HG02840 (cell line): Measurements from ENCODE around the gene ZFR.

Experiments used
- ATAC-seq: cut with Tn5 transposase; IDR thresholded peaks from one replicate; pipeline ENCODE4 v1.9.1; 2021; ENCODE audit warnings: mild to moderate bottlenecking, moderate library complexity, moderate number of reproducible peaks; ENCODE audit not compliant: unreplicated experiment, low FRiP score

The ZFR gene

DNA sequence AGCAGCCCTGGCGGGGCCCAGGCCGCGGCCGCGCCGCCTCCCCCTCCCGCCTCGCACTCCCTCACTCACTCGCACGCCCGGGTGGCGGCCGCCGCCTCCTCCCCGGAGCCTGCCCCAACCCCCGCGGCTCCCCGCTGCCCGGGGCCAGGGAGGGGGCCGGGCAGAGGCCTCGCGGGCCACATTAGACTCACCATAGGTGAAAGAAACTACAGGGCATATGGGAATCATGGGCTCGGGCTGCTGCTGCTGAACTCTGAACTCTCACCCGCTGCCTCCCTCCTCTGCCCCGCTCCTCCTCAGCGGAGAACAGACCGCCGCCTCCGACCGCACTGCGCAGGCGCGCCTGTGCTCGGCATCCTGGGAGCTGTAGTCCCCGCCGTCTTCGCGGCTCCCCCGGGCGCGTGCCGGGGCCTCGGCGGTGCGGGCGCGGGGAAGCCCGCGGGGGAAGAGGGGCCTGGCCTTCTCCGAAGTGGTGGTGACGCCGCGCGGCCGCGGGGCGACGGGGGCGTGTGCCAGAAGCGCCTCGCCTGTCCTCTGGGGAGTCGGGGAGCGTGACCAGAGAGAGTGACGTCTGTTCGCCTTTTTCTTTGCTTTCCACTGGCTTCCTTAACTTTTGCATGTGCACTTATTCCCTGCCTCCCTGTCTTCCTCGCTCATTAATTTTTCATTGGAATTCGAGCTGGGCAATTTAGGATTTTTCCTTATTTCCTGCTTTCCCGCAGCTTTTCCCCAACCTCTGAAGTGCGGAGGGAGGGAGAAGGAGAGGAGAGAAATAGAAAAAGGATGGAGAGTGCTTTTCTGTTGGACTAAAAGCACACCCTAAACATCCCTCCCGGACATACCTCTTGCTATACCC, at the start of gene ZFR:
TSS of gene ZFR (minus strand) at position 310 of the 856 bp plus-strand sequence. CDS start at position 228, 82 bp downstream.
- peak; percentile 80 for ATAC-seq

- ATAC-seq = no peak
Measured at GRCh38 chr5:32490972-32491557, 46.5 kb upstream of the ZFR start.

DNA sequence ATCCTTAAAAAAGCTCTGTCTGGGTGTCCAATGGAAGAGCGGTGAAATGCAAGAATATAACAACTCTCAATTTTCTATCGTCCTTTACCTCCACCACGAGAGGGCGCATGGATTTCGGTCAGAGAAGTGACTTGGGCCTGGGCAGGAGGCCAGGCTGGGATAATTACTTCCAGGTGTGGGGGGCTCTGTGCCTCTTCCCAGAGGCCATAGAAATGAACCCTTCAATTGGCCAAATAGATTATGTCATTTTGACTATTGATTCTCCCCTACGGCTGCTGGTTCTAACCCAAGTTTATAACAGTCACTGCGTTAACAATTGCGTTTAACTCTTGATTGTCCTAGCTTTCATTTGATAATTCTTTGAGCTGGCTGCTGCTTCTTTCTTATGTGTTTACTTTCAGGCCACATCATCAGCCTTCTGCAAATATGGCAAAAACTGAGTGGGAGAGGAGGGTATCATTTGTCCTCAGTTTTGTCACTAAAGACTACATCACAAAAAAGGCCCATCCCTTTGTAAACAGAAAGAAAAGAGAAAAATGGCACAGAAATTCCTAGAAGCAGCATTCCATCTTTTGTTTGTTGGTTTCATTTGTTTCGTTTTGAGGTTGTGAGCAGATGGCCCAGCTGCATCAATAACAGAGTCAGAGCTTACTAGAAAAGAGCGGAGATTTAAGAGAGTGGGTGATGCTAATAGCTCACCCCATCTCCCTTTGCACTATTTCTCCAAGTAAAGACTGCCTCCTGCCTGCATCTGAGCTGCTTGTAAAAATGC, 45.4 kb upstream of the ZFR start:
- ATAC-seq = no peak

- no peak for ATAC-seq
Measured at GRCh38 chr5:32487424-32487823, 42.9 kb upstream of the ZFR start.

DNA sequence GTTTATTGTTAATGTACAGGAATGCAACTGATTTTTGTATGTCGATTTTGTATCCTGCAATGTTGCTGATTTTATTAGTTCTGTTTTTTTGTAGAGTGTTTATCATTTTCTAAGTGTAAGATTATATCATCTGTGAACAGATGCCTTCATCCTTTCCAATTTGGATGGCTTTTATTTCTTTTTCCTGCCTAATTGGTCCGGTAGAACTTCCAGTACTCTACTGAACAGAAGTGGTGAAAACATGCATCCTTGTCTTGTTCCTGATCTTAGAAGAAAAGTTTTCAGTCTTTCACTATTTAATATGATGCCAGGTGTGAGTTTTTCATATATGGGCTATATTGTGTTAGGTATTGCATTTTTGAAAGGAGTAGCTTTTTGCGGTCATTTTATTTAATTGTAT, 42.5 kb upstream of the ZFR start:
- ATAC-seq = no peak

DNA sequence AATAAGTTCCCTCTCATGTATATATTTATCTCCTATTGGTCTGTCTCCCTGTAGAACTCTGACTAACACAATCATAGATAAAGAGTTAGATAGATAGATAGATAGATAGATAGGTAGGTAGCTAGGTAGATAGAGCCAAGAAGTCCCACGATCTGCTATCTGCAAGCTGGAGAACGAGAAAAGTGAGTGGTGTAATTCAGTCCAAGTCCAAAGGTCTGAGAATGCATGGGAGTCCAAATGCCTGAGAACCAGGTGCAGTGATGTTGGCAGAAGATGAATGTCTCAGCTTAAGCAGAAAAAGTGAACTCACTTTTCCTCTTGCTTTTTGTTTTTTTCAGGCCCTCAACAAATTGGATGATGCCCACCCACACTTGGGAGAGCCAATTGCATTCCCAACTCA, 37.7 kb upstream of the ZFR start:
- no peak for ATAC-seq

DNA sequence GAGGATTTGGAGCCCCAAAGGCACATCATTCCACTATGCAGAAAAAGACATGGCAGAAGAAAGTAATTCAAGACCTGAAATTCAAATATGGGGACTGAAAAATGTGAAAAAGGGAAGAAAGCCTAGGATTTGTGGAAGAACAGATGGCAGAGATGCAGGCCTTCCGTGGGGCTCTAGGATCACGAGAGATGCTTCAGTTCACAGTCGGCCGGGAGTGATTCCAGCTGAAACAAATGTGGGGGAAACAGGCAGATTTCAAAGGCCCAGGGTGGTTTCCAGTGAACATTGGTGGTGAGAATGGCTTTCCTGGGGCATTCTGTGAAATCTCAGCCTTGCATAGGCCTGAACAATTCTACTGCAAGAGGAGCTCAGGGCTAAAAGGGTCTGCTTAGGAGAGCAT, 34.6 kb upstream of the ZFR start:
- ATAC-seq = no peak

DNA sequence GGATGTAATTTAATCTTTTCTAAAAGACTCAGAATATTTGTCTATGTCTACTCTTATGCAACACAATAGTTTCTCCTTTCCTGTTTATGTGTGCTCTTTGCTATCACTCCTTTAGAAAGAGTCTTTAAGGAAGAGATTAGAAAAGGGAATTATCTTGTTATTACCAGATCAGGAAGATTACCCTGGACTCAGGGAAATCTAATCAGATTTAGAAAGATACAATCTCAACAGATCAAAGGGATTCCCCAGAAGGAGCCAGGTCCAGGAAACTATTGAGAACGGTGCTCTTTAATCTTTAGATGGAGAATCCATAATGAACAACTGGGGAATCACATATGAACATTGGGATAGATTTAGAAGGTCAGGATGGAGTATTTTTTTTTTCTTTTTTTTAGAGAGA, 32.4 kb upstream of the ZFR start:
- no peak for ATAC-seq

- no peak for ATAC-seq
Measured at GRCh38 chr5:32475334-32476097, 31.0 kb upstream of the ZFR start.

DNA sequence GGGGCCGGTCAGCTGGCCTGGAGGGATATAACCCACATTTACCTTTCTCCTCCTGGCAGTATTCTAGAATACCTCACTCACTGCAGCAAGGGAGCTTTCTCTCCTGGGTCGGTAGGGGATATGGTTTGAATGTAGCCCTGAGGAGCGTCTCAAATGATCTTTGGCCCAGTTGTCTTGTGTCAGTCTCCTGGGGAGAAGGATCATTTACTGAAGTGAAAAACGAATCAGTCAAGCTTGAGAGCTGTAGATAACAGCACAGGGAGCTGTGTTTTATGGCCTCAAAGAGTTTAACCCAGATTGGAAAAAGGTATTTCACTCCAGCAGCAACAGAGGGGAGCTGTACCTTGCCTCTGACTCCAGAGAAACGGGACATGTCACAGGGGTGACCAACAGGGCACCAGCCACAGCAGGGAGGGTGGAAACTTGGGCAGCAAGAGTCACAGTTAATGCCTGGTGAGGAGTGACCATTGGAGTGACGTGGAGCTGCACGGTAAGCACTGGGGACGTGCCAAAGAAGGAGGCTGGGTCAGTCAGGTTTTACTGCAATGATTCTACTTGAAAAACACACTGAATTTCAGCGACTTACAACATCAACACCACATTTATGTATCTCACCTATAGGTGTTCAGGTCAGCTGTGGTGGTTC, 29.8 kb upstream of the ZFR start:
- no peak for ATAC-seq

DNA sequence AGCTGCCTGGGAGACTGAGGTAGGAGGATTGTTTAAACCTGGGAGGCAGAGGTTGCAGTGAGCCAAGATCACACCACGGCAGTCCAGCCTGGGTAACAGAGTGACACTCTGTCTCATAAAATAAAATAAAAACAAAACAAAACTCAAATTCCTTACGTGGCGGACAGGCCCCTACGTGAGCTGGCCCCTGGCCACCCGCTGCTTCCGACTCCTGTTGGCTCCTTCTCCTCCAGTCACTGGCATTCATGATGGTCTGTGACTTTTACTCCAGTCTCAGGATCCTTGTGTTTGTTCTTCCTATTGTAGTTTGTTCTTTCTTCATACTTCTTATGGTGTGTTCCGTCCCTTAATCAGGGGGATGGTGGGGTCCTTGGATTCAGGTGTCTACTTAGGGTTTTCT, 28.5 kb upstream of the ZFR start:
- no peak for ATAC-seq

DNA sequence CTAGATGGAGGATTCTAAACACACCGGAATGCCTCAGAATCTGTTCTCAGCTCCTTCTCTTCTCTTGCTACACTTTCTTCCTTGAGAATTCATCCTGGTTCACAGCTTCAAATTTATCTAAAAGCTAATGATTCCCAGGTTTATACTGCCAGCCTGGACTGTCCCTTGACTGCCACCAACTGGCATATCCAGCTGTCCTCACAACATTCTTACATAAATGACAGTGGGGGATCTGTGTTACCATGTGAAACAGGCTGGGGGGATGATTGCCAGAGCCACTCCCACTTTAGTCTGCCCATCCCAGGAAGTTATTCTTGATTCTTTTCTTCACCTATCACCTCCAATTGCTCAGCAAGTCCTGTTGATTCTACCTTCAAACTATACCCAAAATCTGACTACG, 27.2 kb upstream of the ZFR start:
- no peak for ATAC-seq

DNA sequence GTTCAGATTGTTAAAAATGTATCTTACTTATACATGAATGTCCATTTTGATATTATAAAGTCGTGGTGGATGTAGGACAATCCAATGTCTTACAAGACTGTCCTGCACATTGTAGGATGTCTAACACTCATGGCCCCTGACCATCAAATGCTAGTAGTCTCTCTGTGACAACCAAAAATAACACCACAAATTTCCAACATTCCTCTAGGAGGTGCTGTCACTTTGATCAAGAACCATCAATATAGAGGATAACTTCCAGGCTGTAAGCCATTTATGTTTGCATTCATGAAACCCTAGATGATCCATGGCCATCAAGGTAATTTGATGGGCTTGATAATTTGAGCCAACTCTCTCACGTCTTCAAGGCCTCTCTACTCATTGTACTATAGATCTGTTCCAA, 20.5 kb upstream of the ZFR start:
- ATAC-seq = no peak

DNA sequence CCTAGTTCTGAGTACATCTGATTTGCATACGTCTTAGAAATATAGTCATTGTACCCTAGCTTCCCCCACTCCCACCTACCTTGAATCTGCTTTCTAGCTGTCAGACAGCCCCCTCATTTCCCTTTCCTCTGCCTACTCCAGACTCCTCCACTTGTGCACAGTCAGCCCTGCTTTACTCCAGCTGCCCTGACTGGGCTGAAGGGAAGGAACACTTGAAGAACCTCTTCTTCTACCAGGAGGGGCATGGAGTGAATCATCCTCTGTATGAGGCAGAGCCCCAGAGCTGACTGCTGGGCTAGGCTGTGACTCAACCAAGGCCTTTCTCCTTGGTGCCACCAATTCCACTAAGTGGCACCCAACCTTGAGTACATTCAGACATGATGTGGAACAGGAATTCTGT, 18.1 kb upstream of the ZFR start:
- no peak for ATAC-seq

- no peak for ATAC-seq
Measured at GRCh38 chr5:32461441-32462120, 17.0 kb upstream of the ZFR start.

GRCh38 chr5:32460702-32461101, 16.2 kb upstream of the ZFR start:
- no peak for ATAC-seq

DNA sequence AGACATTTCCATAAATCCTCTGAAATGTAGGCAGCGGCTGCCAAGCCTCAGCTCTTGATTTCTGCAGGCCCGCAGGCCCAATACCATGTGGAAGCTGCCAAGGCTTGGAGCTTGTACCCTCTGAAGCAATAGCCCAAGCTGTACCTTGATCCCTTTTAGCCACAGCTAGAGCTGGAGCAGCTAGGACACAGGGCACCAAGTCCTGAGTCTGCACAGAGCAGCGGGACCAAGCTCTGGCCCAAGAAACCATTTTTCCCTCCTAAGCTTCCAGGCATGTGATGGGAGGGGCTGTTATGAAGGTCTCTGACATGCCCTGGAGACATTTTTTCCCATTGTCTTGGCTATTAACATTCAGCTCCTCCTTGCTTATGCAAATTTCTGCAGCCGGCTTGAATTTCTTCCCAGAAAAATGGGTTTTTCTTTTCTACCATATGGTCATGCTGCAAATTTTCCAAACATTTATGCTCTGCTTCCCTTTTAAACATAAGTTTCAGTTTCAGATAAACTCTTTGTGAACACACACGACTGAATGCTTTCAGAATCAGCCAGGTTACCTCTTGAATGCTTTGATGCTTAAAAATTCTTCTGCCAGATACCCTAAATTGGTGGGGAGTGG, 14.4 kb upstream of the ZFR start:
- no peak for ATAC-seq

DNA sequence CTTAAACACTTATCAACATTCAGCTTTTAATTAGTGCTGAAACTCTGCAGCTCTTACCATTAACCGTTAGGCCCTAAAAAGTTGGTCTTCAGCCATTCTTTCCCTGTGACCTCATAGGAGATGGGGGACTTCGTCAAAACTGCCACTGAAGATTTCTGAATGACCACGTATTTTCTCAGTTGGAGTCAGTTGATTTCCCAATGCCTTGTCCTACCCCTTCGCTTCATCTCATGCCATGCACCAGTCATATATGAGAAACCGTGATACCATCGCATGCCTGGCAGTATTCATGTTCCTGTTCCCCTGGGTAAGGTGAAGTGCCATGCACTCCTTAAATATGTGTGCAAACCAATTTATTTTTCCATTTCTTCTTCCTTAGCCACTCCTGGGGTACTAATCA, 10.8 kb upstream of the ZFR start:
- ATAC-seq = no peak

DNA sequence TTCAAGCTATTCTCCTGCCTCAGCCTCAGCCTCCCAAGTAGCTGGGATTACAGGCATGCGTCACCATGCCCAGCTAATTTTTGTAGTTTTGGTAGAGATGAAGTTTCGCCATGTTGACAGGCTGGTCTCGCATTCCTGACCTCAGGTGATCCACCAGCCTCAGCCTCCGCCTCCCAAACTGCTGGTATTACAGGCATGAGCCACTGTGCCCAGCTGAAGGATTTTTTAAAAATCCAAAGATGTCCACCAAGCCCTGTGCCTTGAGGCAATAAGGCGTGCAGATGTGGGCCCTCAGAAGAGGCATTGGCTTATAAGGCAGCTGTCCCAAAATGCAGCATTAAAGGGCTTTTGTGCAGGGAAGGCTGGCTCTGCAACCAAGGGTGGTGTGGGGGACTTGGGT, 10.3 kb upstream of the ZFR start:
- ATAC-seq = no peak
